Gastrocnemius medialis (tissue), 4 donors: ENCODE results near the gene PRKCD.

Experiments used
- POLR2A ChIP-seq, 2 donors: fragments of 450-650 bp; IDR thresholded peaks; one replicate each; pipeline ENCODE4 v1.6.1; 2017; ENCODE audit warnings: antibody characterized with exemption in 2 of 2, mild to moderate bottlenecking in 2 of 2, moderate library complexity in 2 of 2
- TF ChIP-seq, protein P1 (sequence below), 5 experiments: fragments of 450-650 bp in 3 of 5; fragments of 200-600 bp in 2 of 5; sonication (generic) in 2 of 5; IDR thresholded peaks in 4 of 5; conservative IDR thresholded peaks in 1 of 5; 1 replicate in 4 of 5; 2 replicates in 1 of 5; pipeline ENCODE4 v1.5.1; 2016 to 2019; ENCODE audit warnings: antibody characterized with exemption in 5 of 5, mild to moderate bottlenecking in 3 of 5, moderate library complexity in 3 of 5

DNA sequence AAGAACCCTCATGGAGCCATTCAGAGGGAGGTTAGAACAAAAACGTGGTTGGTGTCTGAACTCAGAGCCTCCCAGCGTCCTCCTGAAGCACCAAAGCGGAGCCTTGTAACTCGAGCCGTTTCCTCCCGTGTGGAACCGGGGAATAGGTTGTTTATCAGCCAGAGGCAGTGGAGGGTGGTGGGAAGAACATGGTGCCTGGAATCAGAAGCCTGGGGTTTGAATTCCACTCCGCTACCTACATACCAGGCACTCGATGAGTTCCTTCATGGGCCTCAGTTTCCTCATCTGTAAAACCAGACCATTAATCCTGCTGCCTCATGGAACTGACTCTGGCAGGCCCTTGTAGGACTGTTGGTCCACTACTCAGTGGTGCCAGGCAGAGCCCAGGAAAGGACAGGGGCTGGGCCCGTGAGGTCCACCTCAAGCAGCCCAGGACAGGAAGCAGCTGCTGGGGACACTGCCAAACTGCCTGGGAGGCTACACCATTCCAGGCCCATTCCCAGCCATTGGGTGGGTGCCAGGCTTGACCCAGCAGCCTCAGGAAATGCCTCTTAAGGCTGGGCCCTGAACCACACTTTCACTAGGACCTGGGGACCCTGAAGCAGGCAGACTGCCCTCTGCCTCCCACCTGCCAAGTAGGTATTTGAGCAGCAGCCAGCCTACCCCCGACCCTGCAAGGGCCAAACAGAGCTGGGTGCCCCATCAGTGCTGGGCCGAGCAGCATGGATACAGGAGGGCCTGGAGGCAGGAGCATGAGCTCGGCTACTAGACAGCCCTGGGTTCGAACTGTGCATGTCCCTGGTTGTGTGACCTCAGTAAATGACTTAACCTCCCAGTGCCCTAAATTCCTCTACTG lies 33.4 kb downstream of the PRKCD start:
- TF ChIP-seq, protein P1, sequence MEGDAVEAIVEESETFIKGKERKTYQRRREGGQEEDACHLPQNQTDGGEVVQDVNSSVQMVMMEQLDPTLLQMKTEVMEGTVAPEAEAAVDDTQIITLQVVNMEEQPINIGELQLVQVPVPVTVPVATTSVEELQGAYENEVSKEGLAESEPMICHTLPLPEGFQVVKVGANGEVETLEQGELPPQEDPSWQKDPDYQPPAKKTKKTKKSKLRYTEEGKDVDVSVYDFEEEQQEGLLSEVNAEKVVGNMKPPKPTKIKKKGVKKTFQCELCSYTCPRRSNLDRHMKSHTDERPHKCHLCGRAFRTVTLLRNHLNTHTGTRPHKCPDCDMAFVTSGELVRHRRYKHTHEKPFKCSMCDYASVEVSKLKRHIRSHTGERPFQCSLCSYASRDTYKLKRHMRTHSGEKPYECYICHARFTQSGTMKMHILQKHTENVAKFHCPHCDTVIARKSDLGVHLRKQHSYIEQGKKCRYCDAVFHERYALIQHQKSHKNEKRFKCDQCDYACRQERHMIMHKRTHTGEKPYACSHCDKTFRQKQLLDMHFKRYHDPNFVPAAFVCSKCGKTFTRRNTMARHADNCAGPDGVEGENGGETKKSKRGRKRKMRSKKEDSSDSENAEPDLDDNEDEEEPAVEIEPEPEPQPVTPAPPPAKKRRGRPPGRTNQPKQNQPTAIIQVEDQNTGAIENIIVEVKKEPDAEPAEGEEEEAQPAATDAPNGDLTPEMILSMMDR (IDR thresholded peaks at IDR 0.05 in 4 of 5, conservative IDR thresholded peaks at IDR 0.05 in 1 of 5), result no peak
- TF ChIP-seq POLR2A (IDR thresholded peaks at IDR 0.05), result no peak
